ENCODE results near the gene NMRAL1.

Gene NMRAL1

DNA sequence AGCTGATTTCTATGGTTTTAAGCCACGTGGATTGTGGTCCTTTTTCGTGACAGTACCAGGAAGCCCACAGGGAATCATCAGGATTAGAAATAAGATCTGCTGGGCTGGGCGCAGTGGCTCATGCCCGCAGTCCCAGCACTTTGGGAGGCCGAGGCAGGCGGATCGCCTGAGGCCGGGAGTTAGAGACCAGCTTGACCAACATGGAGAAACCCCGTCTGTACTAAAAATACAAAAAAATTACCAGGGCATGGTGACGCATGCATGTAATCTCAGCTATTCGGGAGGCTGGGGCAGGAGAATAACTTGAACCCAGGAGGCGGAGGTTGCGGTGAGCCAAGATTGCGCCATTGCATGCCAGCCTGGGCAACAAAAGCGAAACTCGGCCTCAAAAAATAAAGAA, 6.5 kb downstream of the NMRAL1 start:
- DNase-seq (ENCODE audit: extremely low read depth in 1 of 2, low read depth in 1 of 2) = no peak

DNA sequence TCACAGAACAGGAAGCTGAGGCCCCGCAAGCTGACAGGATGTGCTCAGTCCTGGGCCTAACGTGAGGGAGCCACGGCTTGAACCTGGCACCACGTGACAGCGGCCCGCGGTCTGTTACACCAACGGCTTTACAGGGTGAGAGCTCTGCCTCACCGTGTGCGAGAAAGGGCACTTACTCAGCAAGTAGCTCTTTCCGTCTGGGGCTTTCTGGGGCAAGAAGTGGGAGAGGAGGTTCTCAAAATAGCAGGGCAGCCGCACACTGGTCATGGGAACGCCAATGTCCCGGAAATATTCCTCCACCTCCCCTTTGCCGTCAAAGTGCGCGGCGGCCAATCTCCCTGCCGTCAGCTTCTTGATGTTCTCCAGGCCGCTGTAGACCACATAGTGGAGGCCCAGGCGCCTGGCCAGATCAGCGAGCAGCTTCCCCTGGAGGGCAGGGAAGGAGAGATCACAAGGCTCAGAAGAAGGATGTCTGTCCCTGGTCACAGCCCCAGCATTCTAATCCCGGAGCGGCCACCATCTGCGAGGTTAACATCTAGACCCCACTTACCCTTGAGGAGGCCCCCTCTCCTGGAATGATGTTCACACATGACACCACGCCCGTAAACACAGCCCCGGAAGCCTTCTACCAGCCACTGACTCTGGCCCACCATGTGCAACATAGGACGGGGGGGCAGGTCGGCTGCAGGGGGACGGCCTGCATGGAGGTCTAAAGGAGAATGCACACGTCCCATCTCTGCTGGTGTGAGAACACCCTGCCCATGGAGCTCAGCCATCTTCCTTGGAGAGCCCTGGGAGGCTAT, 8.2 kb downstream of the NMRAL1 start:
- DNase-seq (ENCODE audit: extremely low read depth in 1 of 2, low read depth in 1 of 2) = peak; percentile 50 to 51

DNA sequence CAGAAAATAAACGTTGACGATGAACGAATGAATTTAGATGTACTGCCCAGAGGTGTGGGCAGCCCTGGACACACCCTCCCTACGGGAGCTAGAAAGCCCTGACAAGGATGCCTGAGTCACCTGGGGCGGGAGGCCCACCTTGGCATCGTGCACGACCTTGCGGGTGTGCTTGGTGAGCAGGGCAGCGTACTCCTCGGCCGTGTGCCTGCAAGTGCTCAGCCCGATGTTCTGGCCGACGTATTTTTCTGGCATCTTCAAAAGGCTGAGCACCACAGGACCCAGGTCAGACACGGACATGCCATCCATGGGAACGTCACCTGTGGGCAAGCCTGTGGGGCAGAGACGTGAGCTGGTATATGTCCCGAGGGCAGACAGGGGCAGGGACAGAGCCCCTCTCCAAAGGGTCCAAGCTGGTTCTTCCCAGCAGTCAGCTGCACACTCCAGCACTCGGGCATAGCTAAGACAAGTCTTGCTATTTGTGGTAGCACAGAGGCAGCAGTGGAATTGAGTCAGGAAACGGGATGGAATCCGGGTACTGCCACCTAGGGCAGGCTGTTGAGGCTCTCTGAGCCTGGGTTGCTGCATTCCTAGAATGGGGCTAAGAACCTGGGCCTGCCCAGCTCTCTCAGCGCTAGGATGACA, 10.8 kb downstream of the NMRAL1 start:
- no peak for DNase-seq (ENCODE audit: extremely low read depth in 1 of 2, low read depth in 1 of 2)

DNA sequence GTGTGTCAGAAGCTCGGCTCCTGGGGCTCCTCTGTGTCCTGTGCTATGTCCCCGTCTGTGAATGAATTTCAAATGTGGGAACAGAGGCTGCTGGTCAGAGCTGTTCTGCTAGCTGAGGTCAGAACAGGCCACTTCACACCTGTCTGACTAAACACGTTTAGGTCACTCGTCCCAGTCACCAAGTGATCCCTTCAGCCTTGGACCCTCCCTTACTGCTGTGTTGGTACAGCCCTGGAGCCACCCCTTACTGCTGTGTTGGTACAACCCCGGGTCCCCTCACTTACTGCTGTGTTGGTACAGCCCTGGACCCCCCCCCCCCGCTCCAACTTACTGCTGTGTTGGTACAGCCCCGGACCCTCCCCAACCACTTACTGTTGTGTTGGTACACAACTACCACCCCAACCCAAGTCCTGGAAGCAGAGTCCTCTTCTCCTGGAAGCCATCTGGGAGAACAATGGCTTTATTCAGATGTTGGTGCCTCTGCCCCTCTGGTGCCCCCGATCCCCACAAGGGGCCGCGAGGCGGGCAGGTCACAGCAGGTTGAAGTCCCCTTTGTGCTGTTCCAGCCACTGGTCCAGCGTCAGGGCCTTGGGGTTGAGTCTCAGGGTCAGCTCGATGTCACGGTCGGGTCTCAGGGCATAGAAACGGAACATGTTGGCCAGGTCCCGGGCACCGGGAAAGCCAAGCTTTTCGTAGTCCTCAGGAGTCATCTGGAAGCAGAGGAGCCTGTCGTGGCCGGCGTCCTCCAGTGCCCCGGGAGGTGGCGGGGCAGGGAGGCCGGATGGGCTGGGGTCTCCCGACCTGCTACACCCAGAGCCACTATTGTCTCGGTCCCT, 13.0 kb downstream of the NMRAL1 start:
- no peak for DNase-seq (ENCODE audit: extremely low read depth in 1 of 2, low read depth in 1 of 2)

DNA sequence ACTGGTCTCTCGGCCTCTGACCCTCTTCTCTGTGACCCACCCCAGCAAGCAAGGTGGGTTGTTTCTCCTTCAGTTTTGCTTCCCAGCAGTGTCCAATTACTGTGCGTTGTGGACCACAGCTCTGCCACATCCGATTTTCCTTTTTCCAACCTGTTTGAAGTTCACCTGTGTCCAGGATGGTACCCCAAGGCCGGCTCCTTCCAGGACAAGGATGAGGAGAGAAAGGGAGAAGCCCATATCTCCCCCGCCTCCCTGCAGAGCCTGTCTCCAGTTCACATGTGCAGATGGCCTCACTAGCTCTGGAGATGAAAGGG, 13.5 kb downstream of the NMRAL1 start:
- no peak for DNase-seq (ENCODE audit: extremely low read depth in 1 of 2, low read depth in 1 of 2)

- no peak for DNase-seq (ENCODE audit: extremely low read depth in 1 of 2, low read depth in 1 of 2)
Observed at GRCh38 chr16:4455951-4456350, 18.5 kb downstream of the NMRAL1 start.

GRCh38 chr16:4455081-4455480, 19.3 kb downstream of the NMRAL1 start:
- no peak for DNase-seq (ENCODE audit: extremely low read depth in 1 of 2, low read depth in 1 of 2)

DNA sequence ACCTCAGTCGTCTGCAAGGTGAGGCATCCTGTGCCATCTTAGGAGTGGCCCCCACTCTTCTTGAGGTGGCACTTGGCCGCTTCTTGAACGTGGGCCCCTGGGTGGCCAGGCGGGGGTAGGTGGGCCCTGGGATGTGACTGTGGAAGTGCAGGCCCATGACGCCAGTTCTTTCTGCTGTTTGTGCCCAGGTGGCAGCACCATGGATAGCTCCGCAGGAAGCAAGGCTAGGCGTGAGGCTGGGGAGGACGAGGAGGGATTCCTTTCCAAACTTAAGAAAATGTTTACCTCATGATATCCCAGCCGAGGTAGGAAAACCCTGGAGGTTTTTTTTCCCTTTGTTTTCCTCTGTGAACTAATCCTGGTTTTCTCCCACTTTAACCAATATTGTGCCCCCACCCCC, 19.8 kb downstream of the NMRAL1 start:
- no peak for DNase-seq (ENCODE audit: extremely low read depth in 1 of 2, low read depth in 1 of 2)

GRCh38 chr16:4452674-4453073, 21.8 kb downstream of the NMRAL1 start:
- DNase-seq (ENCODE audit: extremely low read depth in 1 of 2, low read depth in 1 of 2) = no peak

DNA sequence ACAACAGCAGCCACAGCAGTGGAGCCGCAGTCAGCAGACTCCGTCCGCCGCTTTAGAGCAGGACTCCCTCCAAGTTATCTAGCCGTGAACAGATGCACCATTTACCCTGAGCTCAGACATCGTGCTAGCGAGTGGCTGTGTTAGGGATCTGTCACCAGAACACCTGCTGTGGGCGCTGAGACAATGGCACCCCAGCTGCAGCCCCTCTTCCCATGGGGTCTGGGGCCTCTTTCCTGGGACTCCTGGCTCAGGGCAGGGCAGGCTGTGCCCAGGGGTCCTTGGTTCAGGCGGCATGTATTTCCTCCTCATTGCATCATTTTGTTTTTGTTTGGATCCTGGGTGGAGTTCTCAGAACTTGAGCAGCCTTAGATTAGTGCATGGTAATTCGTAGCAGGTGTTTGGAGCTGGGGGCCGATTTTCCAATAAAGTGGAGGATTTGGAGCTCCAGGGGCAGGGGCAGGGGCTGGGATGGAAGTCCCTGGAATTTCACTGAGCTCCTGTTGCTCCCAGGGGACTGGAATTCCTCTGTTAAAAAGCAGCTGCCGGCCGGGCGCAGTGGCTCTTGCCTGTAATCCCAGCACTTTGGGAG, 23.4 kb downstream of the NMRAL1 start:
- DNase-seq (ENCODE audit: extremely low read depth in 1 of 2, low read depth in 1 of 2) = no peak

GRCh38 chr16:4450430-4450829, 24.0 kb downstream of the NMRAL1 start:
- DNase-seq (ENCODE audit: extremely low read depth in 1 of 2, low read depth in 1 of 2) = no peak

GRCh38 chr16:4443986-4444385, 30.4 kb downstream of the NMRAL1 start:
- DNase-seq (ENCODE audit: extremely low read depth in 1 of 2, low read depth in 1 of 2) = no peak

DNA sequence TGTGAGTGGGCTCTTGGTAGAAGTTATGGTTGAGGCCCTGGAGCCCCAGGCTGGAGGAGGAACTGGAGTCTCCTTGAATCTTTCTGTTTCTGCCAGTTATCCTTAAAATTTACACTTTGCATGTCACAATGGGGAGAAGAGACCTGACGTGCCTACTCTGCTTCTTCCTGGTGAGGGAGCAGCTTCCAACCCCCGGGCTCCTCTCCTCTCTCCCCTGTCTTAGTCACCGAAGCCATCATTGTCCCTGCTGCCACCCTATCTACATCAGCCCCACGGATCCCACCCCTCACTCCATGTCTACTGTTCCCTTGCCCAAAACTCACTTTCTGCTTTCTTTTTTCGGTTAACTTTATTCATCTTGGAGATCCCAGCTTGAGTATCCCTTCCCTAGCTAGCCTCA, 31.2 kb downstream of the NMRAL1 start:
- no peak for DNase-seq (ENCODE audit: extremely low read depth in 1 of 2, low read depth in 1 of 2)

GRCh38 chr16:4442371-4442770, 32.1 kb downstream of the NMRAL1 start:
- no peak for DNase-seq (ENCODE audit: extremely low read depth in 1 of 2, low read depth in 1 of 2)

DNA sequence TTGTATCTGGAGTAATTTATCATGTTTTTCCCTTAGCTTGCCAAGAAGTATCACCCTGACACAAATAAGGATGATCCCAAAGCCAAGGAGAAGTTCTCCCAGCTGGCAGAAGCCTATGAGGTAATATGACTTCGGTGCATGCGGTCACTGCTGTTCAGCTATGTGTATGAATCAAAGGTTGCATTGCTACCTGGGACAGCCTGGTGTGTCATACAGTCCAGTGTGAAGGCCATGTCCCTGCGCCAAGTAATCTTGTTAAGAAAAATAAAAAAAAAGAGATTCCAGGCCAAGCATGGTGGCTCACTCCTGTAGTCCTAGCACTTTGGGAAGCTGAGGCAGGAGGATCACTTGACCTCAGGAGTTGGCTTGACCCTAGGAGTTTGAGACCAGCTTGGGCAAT, 37.1 kb downstream of the NMRAL1 start:
- no peak for DNase-seq (ENCODE audit: extremely low read depth in 1 of 2, low read depth in 1 of 2)

DNA sequence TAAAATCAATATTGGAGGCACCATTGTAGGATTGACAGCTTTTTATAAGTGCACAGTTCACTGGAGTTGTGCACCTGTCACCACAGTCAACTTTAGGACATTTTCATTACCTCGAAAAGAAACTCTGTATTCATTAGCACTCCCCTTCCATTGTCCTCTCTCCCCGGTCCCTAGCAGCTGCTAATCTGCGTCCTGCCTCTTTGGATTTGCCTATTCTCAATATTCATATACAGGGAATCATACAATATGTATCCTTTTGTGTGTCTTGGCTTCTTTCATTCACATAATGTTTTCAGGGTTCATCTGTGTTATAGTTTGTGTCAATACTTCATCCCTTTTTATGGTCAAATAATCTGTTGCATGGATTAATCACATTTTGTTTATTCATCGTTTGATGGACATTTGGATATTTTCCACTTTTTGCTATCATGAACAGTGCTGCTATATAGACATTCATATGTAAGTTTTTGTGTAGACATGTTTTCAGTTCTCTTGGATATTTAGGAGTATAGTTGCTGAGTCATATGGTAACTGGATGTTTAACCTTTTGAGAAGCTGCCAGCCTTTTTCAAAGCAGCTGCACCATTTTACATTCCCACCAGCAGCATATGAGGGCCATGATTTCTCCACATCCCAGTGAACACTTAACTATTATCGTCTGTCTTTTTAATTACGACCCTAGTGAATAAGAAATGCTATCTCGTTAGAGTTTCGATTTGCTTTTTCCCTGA, 38.9 kb downstream of the NMRAL1 start:
- DNase-seq (ENCODE audit: extremely low read depth in 1 of 2, low read depth in 1 of 2) = no peak

DNA sequence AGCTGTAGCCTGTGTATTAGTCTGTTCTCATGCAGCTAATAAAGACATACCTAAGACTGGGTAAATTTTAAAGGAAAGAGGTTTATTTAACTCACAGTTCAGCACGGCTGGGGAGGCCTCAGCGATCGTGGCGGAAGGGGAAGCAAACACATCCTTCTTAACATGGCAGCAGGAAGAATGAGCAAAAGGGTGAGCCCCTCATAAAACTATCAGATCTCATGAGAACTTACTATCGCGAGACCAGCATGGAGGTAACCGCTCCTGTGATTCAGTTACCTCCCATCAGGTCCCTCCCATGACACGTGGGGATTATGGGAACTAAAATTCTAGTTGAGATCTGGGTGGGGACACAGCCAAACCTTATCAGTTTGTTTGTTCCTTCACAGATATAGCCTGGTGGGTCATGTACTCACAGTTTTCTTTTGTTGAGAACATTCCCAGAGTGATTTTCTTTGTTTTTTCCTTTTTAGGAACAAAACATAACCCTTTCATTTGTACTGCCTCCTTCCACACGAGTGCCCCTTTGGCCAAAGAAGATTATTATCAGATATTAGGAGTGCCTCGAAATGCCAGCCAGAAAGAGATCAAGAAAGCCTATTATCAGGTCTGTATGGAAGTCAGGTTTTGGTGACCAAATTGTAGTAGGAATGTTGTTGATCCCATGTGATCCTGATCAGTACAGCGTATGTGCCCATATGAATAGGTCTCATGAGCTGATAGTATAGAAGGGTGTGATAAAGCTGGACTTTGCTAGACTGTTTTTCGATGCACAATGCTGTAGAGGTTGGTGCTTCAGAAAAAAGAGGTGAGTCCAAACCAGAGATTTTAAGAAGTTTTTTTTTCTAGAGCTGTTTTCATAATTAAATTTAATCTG, 40.3 kb downstream of the NMRAL1 start:
- no peak for DNase-seq (ENCODE audit: extremely low read depth in 1 of 2, low read depth in 1 of 2)

DNA sequence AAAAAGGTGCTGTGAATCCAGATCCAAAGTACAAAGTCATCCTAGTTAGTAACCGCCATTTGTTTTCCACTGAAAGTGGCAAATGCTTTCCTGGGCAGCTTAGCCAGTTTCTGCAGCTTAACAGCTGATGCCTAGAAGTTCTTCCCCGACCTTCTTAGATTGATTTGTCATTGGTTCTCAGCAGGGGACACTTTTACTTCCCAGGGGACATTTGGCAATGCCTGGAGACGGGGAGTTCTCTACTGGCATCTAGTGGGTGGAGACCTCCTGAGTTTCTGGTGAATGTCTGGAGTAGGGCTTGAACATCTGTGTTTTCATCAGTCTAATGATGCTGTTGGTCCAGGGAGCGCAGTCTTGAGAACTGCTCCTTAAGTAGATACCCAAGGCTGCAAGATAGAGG, 41.2 kb downstream of the NMRAL1 start:
- no peak for DNase-seq (ENCODE audit: extremely low read depth in 1 of 2, low read depth in 1 of 2)

DNA sequence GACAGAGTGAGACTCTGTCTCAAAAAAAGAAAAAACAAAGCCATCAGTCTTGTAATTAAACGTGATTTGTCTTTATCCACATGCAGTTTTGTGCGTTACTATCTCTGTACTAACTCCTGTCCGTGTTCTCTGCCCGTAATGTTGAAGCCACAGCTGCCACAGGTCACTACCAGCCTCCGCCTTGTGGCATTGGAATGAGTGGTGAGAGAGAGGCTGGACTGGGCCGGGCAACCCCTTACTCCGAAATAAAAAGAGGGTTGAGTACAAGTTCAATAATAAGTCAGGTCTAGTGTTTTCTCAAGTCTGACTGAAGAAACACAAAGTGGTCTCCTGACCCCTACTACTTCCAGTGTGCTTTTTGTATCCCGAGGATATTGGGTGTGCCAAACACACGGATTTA, 43.4 kb downstream of the NMRAL1 start:
- no peak for DNase-seq (ENCODE audit: extremely low read depth in 1 of 2, low read depth in 1 of 2)

DNA sequence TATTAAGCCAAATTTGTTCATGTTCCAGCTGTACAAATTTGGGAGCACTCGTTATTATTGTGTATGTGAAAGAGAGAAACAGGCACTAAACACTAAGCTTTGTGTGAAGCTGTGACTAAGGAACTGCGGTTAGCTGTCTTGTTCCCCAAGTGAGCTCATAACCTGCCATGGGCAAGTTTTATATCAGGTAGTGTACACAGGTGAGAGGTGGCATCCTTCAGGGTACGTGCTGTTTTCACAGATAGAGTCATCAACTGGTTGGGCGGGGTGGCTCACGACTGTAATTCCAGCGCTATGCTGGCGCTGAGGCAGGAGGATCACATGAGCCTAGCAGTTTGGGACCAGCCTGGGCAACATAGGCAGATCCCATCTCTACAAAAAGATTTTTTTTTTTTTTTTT, 45.9 kb downstream of the NMRAL1 start:
- no peak for DNase-seq (ENCODE audit: extremely low read depth in 1 of 2, low read depth in 1 of 2)
